Loucy (cell line): Measurements from ENCODE around the gene RMND5A.

Source experiments
- H2AFZ ChIP-seq: fragments of 200-600 bp; sonication (generic); 2 replicates; pipeline ENCODE4 v1.6.0; 2016; ENCODE audit warnings: antibody characterized with exemption, mild to moderate bottlenecking, low read length, moderate library complexity
- H3F3A ChIP-seq: fragments of 200-600 bp; 2 replicates; pipeline ENCODE4 v1.6.0; 2016; ENCODE audit warnings: antibody characterized with exemption, low read depth, mild to moderate bottlenecking
- H3K27me3 ChIP-seq: fragments of 200-600 bp; sonication (generic); 2 replicates; pipeline ENCODE4 v1.6.1; 2014; ENCODE audit warnings: low read length, mild to moderate bottlenecking; ENCODE audit not compliant: insufficient read depth, poor library complexity, severe bottlenecking
- H3K36me3 ChIP-seq: fragments of 200-600 bp; sonication (generic); 2 replicates; pipeline ENCODE4 v1.6.1; 2016; ENCODE audit warnings: low read length; ENCODE audit not compliant: insufficient read depth
- H3K4me1 ChIP-seq: fragments of 200-600 bp; sonication (generic); 2 replicates; pipeline ENCODE4 v1.5.1; 2014; ENCODE audit warnings: low read length, mild to moderate bottlenecking; ENCODE audit not compliant: insufficient read depth, poor library complexity, severe bottlenecking
- H3K4me2 ChIP-seq: fragments of 200-600 bp; sonication (generic); 2 replicates; pipeline ENCODE4 v1.6.0; 2014; ENCODE audit warnings: antibody characterized with exemption, low read length, low read depth, mild to moderate bottlenecking; ENCODE audit not compliant: poor library complexity, severe bottlenecking
- H3K4me3 ChIP-seq: fragments of 200-600 bp; sonication (generic); 2 replicates; pipeline ENCODE4 v1.5.1; 2014; ENCODE audit warnings: low read length, mild to moderate bottlenecking, mixed read lengths; ENCODE audit not compliant: poor library complexity, severe bottlenecking
- H3K79me2 ChIP-seq: fragments of 200-600 bp; sonication (generic); 2 replicates; pipeline ENCODE4 v1.6.1; 2014; ENCODE audit warnings: low read length; ENCODE audit not compliant: insufficient read depth
- H3K9ac ChIP-seq: fragments of 200-600 bp; sonication (generic); 2 replicates; pipeline ENCODE4 v1.6.0; 2014; ENCODE audit warnings: mild to moderate bottlenecking, low read depth, low read length, moderate library complexity; ENCODE audit not compliant: poor library complexity, severe bottlenecking
- H3K9me2 ChIP-seq: fragments of 200-600 bp; sonication (generic); replicated peaks from 2 replicates; pipeline ENCODE4 v1.6.1; 2016; ENCODE audit warnings: low read depth, low read length, mixed read lengths
- H3K9me3 ChIP-seq: fragments of 200-600 bp; sonication (generic); 2 replicates; pipeline ENCODE4 v1.6.1; 2014; ENCODE audit warnings: mild to moderate bottlenecking, antibody characterized with exemption, low read length, low read depth; ENCODE audit not compliant: insufficient read depth
- H4K20me1 ChIP-seq: fragments of 200-600 bp; sonication (generic); 2 replicates; pipeline ENCODE4 v1.6.0; 2014; ENCODE audit warnings: antibody characterized with exemption, low read length, mild to moderate bottlenecking; ENCODE audit not compliant: insufficient read depth, poor library complexity, severe bottlenecking
- CTCF ChIP-seq: fragments of 200-600 bp; sonication (generic); conservative IDR thresholded peaks from 2 replicates; pipeline ENCODE4 v1.5.1; 2014; ENCODE audit warnings: mild to moderate bottlenecking, antibody characterized with exemption, low read length
- EZH2phosphoT487 ChIP-seq: fragments of 200-600 bp; IDR thresholded peaks from 2 replicates; pipeline ENCODE4 v1.6.1; 2018; ENCODE audit warnings: antibody characterized with exemption, mild to moderate bottlenecking, moderate library complexity, borderline replicate concordance

The RMND5A gene

DNA sequence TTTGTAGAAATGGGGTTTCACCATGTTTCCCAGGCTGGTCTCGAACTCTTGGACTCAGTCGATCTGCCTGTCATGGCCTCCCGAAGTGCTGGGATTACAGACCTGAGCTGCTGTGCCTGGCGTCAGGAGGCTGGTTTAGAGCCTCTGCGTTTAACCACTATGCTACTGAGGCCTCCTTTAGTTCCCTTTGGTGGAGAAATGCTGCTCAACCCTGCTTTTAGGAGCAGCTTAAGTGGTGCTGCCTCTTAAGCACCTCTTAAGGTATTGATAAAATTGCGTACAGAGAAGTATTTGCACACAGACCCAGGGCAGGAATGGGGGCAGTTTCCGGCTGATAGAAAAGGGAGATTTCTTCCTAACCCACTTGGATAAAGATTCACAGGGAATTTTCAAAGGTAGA lies 62.7 kb downstream of the RMND5A start:
- H3K9me2 ChIP-seq, result no peaks in the 10 kb centered on the region
- no peaks in the 10 kb centered on the region for H3F3A ChIP-seq
- H3K27me3 ChIP-seq, result no peaks in the 10 kb centered on the region
- TF ChIP-seq EZH2phosphoT487 (no peak), CTCF (no peak)
- no peaks in the 10 kb centered on the region for H3K36me3 ChIP-seq
- H3K4me1 ChIP-seq, result no peaks in the 10 kb centered on the region
- no peak overlapping the region for H3K4me2 ChIP-seq
- H3K4me3 ChIP-seq, result no peak overlapping the region
- no peaks in the 10 kb centered on the region for H3K9me3 ChIP-seq
- no peak overlapping the region for H2AFZ ChIP-seq
- no peaks in the 10 kb centered on the region for H4K20me1 ChIP-seq
- H3K9ac ChIP-seq, result no peak overlapping the region
- H3K79me2 ChIP-seq, result no peaks in the 10 kb centered on the region

- no peak overlapping the region for H2AFZ ChIP-seq
- no peaks in the 10 kb centered on the region for H3K36me3 ChIP-seq
- no peaks in the 10 kb centered on the region for H3K4me1 ChIP-seq
- no peaks in the 10 kb centered on the region for H3K79me2 ChIP-seq
- no peaks in the 10 kb centered on the region for H3K27me3 ChIP-seq
- no peaks in the 10 kb centered on the region for H3F3A ChIP-seq
- H4K20me1 ChIP-seq, result no peaks in the 10 kb centered on the region
- H3K9me2 ChIP-seq, result no peaks in the 10 kb centered on the region
- no peak overlapping the region for H3K4me2 ChIP-seq
- H3K9ac ChIP-seq, result no peak overlapping the region
- H3K9me3 ChIP-seq, result no peaks in the 10 kb centered on the region
- no peak overlapping the region for H3K4me3 ChIP-seq
- TF ChIP-seq EZH2phosphoT487 (no peak), CTCF (no peak)
Measured at GRCh38 chr2:86783615-86784339, 63.7 kb downstream of the RMND5A start.

GRCh38 chr2:86785456-86785855 lies 65.4 kb downstream of the RMND5A start:
- H3K4me2 ChIP-seq, result no peak overlapping the region
- no peaks in the 10 kb centered on the region for H3F3A ChIP-seq
- H3K36me3 ChIP-seq, result no peaks in the 10 kb centered on the region
- no peak overlapping the region for H3K4me3 ChIP-seq
- no peaks in the 10 kb centered on the region for H3K79me2 ChIP-seq
- no peak overlapping the region for H3K9ac ChIP-seq
- TF ChIP-seq EZH2phosphoT487 (no peak), CTCF (no peak)
- no peaks in the 10 kb centered on the region for H3K4me1 ChIP-seq
- H3K9me2 ChIP-seq, result no peaks in the 10 kb centered on the region
- no peaks in the 10 kb centered on the region for H3K9me3 ChIP-seq
- no peaks in the 10 kb centered on the region for H4K20me1 ChIP-seq
- H2AFZ ChIP-seq, result no peak overlapping the region
- no peaks in the 10 kb centered on the region for H3K27me3 ChIP-seq
